GM12891 (cell line): ENCODE results near the gene FHIT.

Experiments
- PAX5 ChIP-seq: IDR thresholded peaks from 2 replicates; pipeline ENCODE4 v1.6.1; 2011; ENCODE audit warnings: low read length, moderate library complexity, mild to moderate bottlenecking; ENCODE audit not compliant: insufficient read depth, severe bottlenecking
- POLR2A ChIP-seq: IDR thresholded peaks from 2 replicates; pipeline ENCODE4 v1.6.1; 2011; ENCODE audit warnings: low read depth, low read length, control low read depth
- POLR2AphosphoS5 ChIP-seq: IDR thresholded peaks from 2 replicates; pipeline ENCODE4 v1.6.1; 2011; ENCODE audit warnings: low read depth, low read length, control low read depth
- POU2F2 ChIP-seq: IDR thresholded peaks from 2 replicates; pipeline ENCODE4 v1.6.1; 2011; ENCODE audit warnings: low read depth, mild to moderate bottlenecking, control low read depth, low read length, moderate library complexity

DNA sequence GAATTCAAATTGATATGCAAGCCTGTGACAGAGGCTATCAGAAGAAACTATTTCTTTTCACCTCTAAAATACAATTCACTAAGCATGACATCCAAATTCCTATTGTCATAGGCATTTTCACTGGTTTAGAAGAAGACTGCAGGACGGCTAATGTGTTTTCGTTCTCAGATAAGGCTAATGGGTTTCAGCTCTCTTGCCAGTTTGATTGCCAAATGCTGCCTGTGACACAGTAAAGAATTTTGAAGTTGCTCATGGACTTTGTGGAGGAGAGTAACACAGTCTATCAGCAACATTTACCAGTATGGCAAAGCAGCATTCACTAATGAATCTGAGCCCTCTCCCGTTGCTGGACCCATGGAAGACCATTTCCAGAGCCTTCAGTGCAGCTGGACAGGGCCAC, 948.1 kb downstream of the FHIT start:
- TF ChIP-seq POLR2A (no peak), POLR2AphosphoS5 (no peak), POU2F2 (no peak), PAX5 (no peak)
